ENCODE measurements around the gene FOXP1. TPM values are rescaled to one million over a fixed set of nuclear protein-coding genes. Genes with fewer than 3 reads are reported as not detected.
A peak's percentile ranks its signal among the peaks of the same experiment; 100 is the strongest.

The FOXP1 gene
- total RNA-seq, 4 donors from 2014 or later: 181 to 225 (median 205) TPM

DNA sequence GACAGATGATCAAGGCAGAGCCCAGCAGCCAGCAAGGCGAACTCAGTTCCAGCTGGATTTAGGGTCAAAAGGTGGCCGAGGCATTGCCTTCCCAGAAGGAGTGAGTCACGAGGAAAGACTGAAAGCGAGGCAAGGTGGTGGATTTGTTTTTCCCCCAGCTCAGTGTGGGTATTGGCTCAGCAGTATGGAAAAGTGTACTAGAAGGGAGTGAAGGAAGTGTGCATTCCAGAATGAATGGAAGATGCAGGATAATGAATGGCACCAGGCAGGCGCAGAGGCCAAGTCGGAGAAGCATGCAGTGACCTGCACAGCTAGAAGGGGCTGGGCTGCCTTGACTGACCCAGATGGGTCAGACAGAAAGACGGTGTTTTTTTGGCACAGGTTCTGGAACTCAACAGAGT lies 46.3 kb downstream of the FOXP1 start:
- intact Hi-C loops (cut with DNase I): no loop called here
- H3K4me3 ChIP-seq: no peak overlapping the region
- peaks cover 14 to 63% (median 57%) of the 10 kb centered on the region in 4 donors for H3K4me1 ChIP-seq
- H3K9me3 ChIP-seq: no peaks in the 10 kb centered on the region
- 30% methylated on average over 7 of the region's 7 CpGs for WGBS
- no peaks in the 10 kb centered on the region for H3K36me3 ChIP-seq
- TF ChIP-seq POLR2AphosphoS5 (IDR thresholded peaks at IDR 0.05) (peak; percentile 72 to 82), EP300 (IDR thresholded peaks at IDR 0.05) (no peak)
- no peak for DNase-seq (ENCODE audit: extremely low spot score)
- H3K27me3 ChIP-seq: no peaks in the 10 kb centered on the region
- H3K27ac ChIP-seq (replicated peaks in 1 of 4): peak overlapping the region; percentile 57 to 79 (median 60)

DNA sequence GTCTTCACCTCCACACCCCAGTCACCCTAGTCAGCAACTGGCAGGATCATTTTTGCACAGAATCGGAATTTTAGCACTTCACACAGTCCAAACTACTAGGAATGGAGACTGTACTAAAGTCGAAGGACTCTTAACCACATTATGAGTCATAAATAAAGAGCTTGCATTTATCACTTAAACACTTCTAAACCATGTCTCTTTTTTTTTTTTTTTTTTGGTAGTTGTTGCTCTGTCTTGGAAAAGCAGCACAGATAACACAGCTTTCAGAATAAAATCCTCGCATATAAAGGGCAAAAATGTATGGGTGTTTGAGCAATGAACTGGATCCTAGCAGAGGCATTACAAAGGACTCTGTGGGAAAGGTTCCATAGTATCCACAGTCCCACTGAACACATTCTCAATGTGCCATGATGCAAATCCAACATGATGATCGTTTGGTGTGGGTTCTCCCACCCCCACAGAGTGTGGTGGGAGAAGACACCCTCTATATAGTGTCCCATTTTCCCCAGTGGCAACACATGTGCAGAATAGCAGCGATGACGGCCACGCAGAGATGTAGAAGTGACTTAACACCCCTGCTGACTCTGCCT lies 47.1 kb downstream of the FOXP1 start:
- Histone ChIP-seq H3K4me3 (no peak overlapping the region), H3K36me3 (no peaks in the 10 kb centered on the region), H3K27ac (replicated peaks in 1 of 4) (peak overlapping the region; percentile 57 to 79 (median 60)), H3K27me3 (no peaks in the 10 kb centered on the region), H3K4me1 (peaks cover 6 to 58% (median 53%) of the 10 kb centered on the region in 4 donors), H3K9me3 (no peaks in the 10 kb centered on the region)
- no peak for DNase-seq (ENCODE audit: extremely low spot score)
- intact Hi-C loops (cut with DNase I): no loop called here
- TF ChIP-seq POLR2A (IDR thresholded peaks at IDR 0.05; ENCODE audit: low read depth) (no peak), CTCF (IDR thresholded peaks at IDR 0.05) (no peak), EP300 (IDR thresholded peaks at IDR 0.05) (no peak), POLR2AphosphoS5 (IDR thresholded peaks at IDR 0.05) (no peak)
- WGBS: 66% methylated on average over 6 of the region's 7 CpGs

GRCh38 chr3:71533588-71533987 lies 49.9 kb downstream of the FOXP1 start:
- intact Hi-C loops (cut with DNase I): no loop called here
- 94% methylated on average over 4 of the region's 4 CpGs for WGBS
- Histone ChIP-seq H3K4me3 (no peak overlapping the region), H3K36me3 (no peaks in the 10 kb centered on the region), H3K27me3 (no peaks in the 10 kb centered on the region), H3K9me3 (no peaks in the 10 kb centered on the region), H3K4me1 (peaks cover 5 to 50% (median 47%) of the 10 kb centered on the region in 4 donors), H3K27ac (replicated peaks in 1 of 4) (no peak overlapping the region)
- DNase-seq (ENCODE audit: extremely low spot score): no peak
- no peak for TF ChIP-seq EP300 (IDR thresholded peaks at IDR 0.05)
- TF ChIP-seq POLR2AphosphoS5 (IDR thresholded peaks at IDR 0.05): no peak
- no peak for TF ChIP-seq CTCF (IDR thresholded peaks at IDR 0.05)
- TF ChIP-seq POLR2A (IDR thresholded peaks at IDR 0.05; ENCODE audit: low read depth): no peak

DNA sequence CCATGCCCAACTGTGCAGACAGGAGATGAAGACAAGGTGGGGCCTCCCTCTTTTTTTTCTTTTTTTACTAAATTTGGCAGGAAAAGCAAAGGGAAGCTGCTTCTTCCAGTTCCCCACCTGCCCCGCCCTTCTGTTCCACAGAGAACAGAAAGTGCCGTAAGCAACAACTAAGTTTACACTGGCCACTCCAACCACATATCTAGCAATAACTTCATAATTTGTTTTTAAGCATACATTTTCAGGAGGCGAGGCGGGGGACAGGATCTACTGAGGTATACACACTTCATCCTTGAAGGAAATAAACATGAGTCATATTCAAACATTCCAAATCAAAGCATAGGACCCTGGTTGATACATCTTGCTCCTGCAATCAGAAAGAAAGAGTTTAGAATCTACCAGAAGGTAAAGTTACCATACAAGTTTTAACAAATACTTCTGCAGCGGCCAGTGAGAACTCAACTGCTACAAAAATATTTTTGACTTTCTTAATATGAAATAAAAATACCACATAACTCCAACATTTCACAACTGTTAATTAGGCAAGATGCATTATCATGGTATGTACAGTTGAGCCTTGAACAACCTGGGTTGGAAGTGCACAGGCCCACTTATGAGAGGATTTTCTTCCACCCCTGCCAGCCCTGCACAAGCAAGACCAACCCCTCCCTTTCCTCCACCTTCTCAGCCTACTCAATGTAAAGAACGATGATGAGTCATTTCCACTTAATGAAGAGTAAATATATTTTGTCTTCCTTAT lies 50.7 kb downstream of the FOXP1 start:
- Histone ChIP-seq H3K36me3 (no peaks in the 10 kb centered on the region), H3K9me3 (no peaks in the 10 kb centered on the region), H3K27ac (replicated peaks in 1 of 4) (peak overlapping the region in 1 of 4 donors; percentile 6), H3K4me1 (peaks cover 5 to 48% (median 45%) of the 10 kb centered on the region in 4 donors), H3K27me3 (no peaks in the 10 kb centered on the region), H3K4me3 (no peak overlapping the region)
- 75% methylated on average over 6 of the region's 6 CpGs for WGBS
- TF ChIP-seq POLR2AphosphoS5 (IDR thresholded peaks at IDR 0.05) (no peak), CTCF (IDR thresholded peaks at IDR 0.05) (no peak), POLR2A (IDR thresholded peaks at IDR 0.05; ENCODE audit: low read depth) (no peak), EP300 (IDR thresholded peaks at IDR 0.05) (no peak)
- no peak for DNase-seq (ENCODE audit: extremely low spot score)
- intact Hi-C loops (cut with DNase I): no loop called here

DNA sequence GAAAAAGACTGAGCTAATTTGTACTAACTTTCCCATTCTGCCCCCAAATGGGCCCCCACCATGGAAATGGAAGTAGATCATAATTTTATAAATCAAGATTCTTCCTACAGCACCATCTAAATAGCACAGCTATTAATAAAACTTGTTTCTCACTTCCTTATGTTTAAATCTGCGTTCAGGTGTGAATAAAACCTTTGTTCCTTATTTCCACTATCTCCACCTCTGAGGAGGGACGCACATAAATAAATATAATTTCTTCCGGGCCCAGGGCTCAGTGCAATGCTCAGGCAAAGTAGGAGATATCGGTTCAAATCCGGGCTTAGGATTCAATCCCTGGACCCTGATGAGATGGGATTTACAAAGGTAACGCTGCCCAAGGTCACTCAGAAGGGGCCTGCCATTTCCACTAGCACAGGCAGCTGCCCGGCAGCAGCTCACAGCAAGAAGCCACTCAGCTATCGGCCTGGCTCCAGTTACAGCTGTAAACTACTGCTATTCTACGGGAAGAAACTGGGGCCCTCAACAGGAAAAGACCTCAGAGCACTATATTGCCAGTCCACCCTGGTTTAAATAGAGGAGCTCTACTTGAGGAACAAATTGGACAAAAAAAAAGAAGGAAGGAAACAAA lies 52.5 kb downstream of the FOXP1 start:
- TF ChIP-seq POLR2A (IDR thresholded peaks at IDR 0.05; ENCODE audit: low read depth) (no peak), POLR2AphosphoS5 (IDR thresholded peaks at IDR 0.05) (no peak), EP300 (IDR thresholded peaks at IDR 0.05) (no peak), CTCF (IDR thresholded peaks at IDR 0.05) (no peak)
- Histone ChIP-seq H3K4me3 (no peak overlapping the region), H3K36me3 (no peaks in the 10 kb centered on the region), H3K27ac (replicated peaks in 1 of 4) (no peak overlapping the region), H3K9me3 (no peaks in the 10 kb centered on the region), H3K27me3 (no peaks in the 10 kb centered on the region), H3K4me1 (peaks cover 0 to 32% (median 27%) of the 10 kb centered on the region in 4 donors)
- intact Hi-C loops (cut with DNase I): no loop called here
- 96% methylated on average over 9 of the region's 9 CpGs for WGBS
- no peak for DNase-seq (ENCODE audit: extremely low spot score)

All from esophagus muscularis mucosa (tissue), 4 donors.